Loucy (cell line): ENCODE results near the gene METRNL.
"Not testable (repeated sequence)": the region's sequence is repeated elsewhere in the genome, so short reads cannot be mapped to it uniquely, and the experiment has no call there.

Experiments
- H2AFZ ChIP-seq: fragments of 200-600 bp; sonication (generic); 2 replicates; pipeline ENCODE4 v1.6.0; 2016; ENCODE audit warnings: antibody characterized with exemption, mild to moderate bottlenecking, low read length, moderate library complexity
- H3F3A ChIP-seq: fragments of 200-600 bp; 2 replicates; pipeline ENCODE4 v1.6.0; 2016; ENCODE audit warnings: antibody characterized with exemption, low read depth, mild to moderate bottlenecking
- H3K27me3 ChIP-seq: fragments of 200-600 bp; sonication (generic); 2 replicates; pipeline ENCODE4 v1.6.1; 2014; ENCODE audit warnings: low read length, mild to moderate bottlenecking; ENCODE audit not compliant: insufficient read depth, poor library complexity, severe bottlenecking
- H3K36me3 ChIP-seq: fragments of 200-600 bp; sonication (generic); 2 replicates; pipeline ENCODE4 v1.6.1; 2016; ENCODE audit warnings: low read length; ENCODE audit not compliant: insufficient read depth
- H3K4me1 ChIP-seq: fragments of 200-600 bp; sonication (generic); 2 replicates; pipeline ENCODE4 v1.5.1; 2014; ENCODE audit warnings: low read length, mild to moderate bottlenecking; ENCODE audit not compliant: insufficient read depth, poor library complexity, severe bottlenecking
- H3K4me2 ChIP-seq: fragments of 200-600 bp; sonication (generic); 2 replicates; pipeline ENCODE4 v1.6.0; 2014; ENCODE audit warnings: antibody characterized with exemption, low read length, low read depth, mild to moderate bottlenecking; ENCODE audit not compliant: poor library complexity, severe bottlenecking
- H3K4me3 ChIP-seq: fragments of 200-600 bp; sonication (generic); 2 replicates; pipeline ENCODE4 v1.5.1; 2014; ENCODE audit warnings: low read length, mild to moderate bottlenecking, mixed read lengths; ENCODE audit not compliant: poor library complexity, severe bottlenecking
- H3K79me2 ChIP-seq: fragments of 200-600 bp; sonication (generic); 2 replicates; pipeline ENCODE4 v1.6.1; 2014; ENCODE audit warnings: low read length; ENCODE audit not compliant: insufficient read depth
- H3K9ac ChIP-seq: fragments of 200-600 bp; sonication (generic); 2 replicates; pipeline ENCODE4 v1.6.0; 2014; ENCODE audit warnings: mild to moderate bottlenecking, low read depth, low read length, moderate library complexity; ENCODE audit not compliant: poor library complexity, severe bottlenecking
- H3K9me2 ChIP-seq: fragments of 200-600 bp; sonication (generic); replicated peaks from 2 replicates; pipeline ENCODE4 v1.6.1; 2016; ENCODE audit warnings: low read depth, low read length, mixed read lengths
- H3K9me3 ChIP-seq: fragments of 200-600 bp; sonication (generic); 2 replicates; pipeline ENCODE4 v1.6.1; 2014; ENCODE audit warnings: mild to moderate bottlenecking, antibody characterized with exemption, low read length, low read depth; ENCODE audit not compliant: insufficient read depth
- H4K20me1 ChIP-seq: fragments of 200-600 bp; sonication (generic); 2 replicates; pipeline ENCODE4 v1.6.0; 2014; ENCODE audit warnings: antibody characterized with exemption, low read length, mild to moderate bottlenecking; ENCODE audit not compliant: insufficient read depth, poor library complexity, severe bottlenecking
- EZH2phosphoT487 ChIP-seq: fragments of 200-600 bp; IDR thresholded peaks from 2 replicates; pipeline ENCODE4 v1.6.1; 2018; ENCODE audit warnings: antibody characterized with exemption, mild to moderate bottlenecking, moderate library complexity, borderline replicate concordance
- TF ChIP-seq, protein P1 (sequence below): fragments of 200-600 bp; sonication (generic); conservative IDR thresholded peaks from 2 replicates; pipeline ENCODE4 v1.5.1; 2014; ENCODE audit warnings: mild to moderate bottlenecking, antibody characterized with exemption, low read length

The METRNL gene, protein sequence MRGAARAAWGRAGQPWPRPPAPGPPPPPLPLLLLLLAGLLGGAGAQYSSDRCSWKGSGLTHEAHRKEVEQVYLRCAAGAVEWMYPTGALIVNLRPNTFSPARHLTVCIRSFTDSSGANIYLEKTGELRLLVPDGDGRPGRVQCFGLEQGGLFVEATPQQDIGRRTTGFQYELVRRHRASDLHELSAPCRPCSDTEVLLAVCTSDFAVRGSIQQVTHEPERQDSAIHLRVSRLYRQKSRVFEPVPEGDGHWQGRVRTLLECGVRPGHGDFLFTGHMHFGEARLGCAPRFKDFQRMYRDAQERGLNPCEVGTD

DNA sequence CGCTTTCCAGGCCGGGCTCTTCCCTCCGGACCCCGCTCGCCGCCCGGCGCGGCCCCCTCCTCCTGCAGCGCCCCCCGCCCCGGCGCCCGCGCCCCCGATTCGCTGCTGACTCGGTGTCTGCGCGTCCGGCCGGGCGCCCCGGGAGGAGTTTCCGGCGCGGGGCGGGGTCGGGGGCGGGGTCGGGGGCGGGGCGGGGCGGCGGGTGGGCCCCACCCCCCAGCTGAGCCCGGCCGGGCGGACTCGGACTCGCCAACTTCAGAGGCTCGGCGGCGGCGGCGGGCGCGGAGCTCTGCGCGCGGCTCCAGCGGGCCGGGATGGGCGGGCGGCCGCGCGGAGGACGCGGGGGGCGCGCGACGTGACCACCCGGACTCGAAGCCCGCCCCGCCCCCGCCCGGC, at the start of gene METRNL:
Gene METRNL, plus strand, starts transcription at position 258 of the 396 bp plus-strand sequence. CDS start 207 bp downstream, outside the sequence.
- Histone ChIP-seq H3K79me2 (0 out of 2 replicates have a peak, but pooled peaks cover 1% of the 10 kb centered on the region), H4K20me1 (peaks cover 8% of the 10 kb centered on the region), H3K9me3 (no peaks in the 10 kb centered on the region), H3K4me3 (peak within 1 kb of the TSS; percentile 69), H3K9ac (no peak within 1 kb of the TSS), H2AFZ (no peak within 1 kb of the TSS; the same call in 1 of the 2 replicates), H3F3A (peaks cover 8% of the 10 kb centered on the region; the same call in 1 of the 2 replicates), H3K9me2 (no peaks in the 10 kb centered on the region), H3K27me3 (no peaks in the 10 kb centered on the region), H3K4me1 (peaks cover 28% of the 10 kb centered on the region), H3K4me2 (peak within 1 kb of the TSS; percentile 54), H3K36me3 (no peaks in the 10 kb centered on the region)
- TF ChIP-seq, protein P1, sequence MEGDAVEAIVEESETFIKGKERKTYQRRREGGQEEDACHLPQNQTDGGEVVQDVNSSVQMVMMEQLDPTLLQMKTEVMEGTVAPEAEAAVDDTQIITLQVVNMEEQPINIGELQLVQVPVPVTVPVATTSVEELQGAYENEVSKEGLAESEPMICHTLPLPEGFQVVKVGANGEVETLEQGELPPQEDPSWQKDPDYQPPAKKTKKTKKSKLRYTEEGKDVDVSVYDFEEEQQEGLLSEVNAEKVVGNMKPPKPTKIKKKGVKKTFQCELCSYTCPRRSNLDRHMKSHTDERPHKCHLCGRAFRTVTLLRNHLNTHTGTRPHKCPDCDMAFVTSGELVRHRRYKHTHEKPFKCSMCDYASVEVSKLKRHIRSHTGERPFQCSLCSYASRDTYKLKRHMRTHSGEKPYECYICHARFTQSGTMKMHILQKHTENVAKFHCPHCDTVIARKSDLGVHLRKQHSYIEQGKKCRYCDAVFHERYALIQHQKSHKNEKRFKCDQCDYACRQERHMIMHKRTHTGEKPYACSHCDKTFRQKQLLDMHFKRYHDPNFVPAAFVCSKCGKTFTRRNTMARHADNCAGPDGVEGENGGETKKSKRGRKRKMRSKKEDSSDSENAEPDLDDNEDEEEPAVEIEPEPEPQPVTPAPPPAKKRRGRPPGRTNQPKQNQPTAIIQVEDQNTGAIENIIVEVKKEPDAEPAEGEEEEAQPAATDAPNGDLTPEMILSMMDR: no peak
- TF ChIP-seq EZH2phosphoT487: no peak

DNA sequence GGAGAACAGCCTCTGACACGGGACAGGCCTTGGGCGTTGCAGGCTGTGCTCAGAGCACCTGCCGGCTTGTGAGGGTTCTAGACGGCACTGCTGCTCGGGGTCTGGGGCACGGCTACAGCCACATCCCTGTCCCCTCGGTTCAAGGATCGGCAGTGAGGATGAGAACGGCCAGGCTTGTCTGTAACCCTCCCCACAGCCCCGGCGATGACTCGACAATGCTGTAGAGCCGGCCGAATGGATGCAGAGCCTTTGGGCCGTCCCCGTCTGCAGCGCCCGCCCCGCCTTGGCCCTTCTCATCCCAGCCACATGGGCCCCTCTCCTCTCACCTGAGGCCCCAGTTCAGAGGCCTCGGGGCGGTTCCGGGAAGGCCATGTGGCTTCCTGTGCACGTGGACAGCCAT, 49.0 kb upstream of the METRNL start:
- H3F3A ChIP-seq: no peaks in the 10 kb centered on the region
- TF ChIP-seq EZH2phosphoT487: no peak
- TF ChIP-seq, protein P1: no peak
- peaks cover 11% of the 10 kb centered on the region for H3K4me1 ChIP-seq
- no peak overlapping the region for H2AFZ ChIP-seq
- H3K36me3 ChIP-seq: peaks cover 40% of the 10 kb centered on the region; the same call in 1 of the 2 replicates
- H3K4me3 ChIP-seq: no peak overlapping the region
- H3K27me3 ChIP-seq: no peaks in the 10 kb centered on the region
- H4K20me1 ChIP-seq: peaks cover 15% of the 10 kb centered on the region
- H3K9ac ChIP-seq: no peak overlapping the region
- no peak overlapping the region for H3K4me2 ChIP-seq
- H3K9me2 ChIP-seq: no peaks in the 10 kb centered on the region
- peaks cover 52% of the 10 kb centered on the region for H3K79me2 ChIP-seq
- H3K9me3 ChIP-seq: no peaks in the 10 kb centered on the region

DNA sequence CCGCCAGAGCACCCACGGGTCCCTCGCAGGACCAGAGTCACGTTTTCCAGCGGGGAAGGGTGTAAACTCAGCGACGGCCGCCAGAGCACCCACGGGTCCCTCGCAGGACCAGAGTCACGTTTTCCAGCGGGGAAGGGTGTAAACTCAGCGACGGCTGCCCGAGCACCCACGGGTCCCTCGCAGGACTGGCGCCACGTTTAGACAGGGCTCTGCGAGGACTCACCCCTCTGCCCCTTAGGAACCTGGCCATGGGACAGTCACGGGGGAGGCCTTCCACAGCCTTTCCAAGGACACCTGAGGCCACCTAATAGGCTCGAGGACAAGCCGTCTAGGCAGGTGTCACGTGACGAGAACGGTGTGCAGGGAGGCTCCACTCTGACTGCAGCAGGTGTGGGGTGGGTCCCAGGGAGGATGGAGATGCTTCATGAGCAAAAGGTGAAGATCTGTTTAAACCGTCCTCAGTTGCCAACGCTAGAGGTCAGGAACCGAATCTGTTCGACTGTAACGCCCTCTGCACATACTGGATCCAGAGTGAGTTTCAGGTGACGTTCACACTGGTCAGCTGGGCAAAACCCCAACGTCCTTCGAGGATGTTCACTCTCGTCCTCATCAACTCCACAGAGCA, 48.0 kb upstream of the METRNL start:
- TF ChIP-seq EZH2phosphoT487: no peak
- TF ChIP-seq, protein P1: no peak
- Histone ChIP-seq H3K79me2 (peaks cover 56% of the 10 kb centered on the region), H3K9me2 (no peaks in the 10 kb centered on the region), H3K4me1 (peaks cover 11% of the 10 kb centered on the region), H4K20me1 (peaks cover 20% of the 10 kb centered on the region), H3K36me3 (peaks cover 50% of the 10 kb centered on the region; the same call in 1 of the 2 replicates), H3K9me3 (no peaks in the 10 kb centered on the region), H3K27me3 (no peaks in the 10 kb centered on the region), H2AFZ (no peak overlapping the region), H3F3A (no peaks in the 10 kb centered on the region), H3K9ac (no peak overlapping the region), H3K4me2 (no peak overlapping the region), H3K4me3 (no peak overlapping the region)

- not testable (repeated sequence) for H3K4me1 ChIP-seq, H3K9me3 ChIP-seq, H2AFZ ChIP-seq, H3K27me3 ChIP-seq, H3K9ac ChIP-seq, H3K9me2 ChIP-seq, H3K4me2 ChIP-seq, H3K4me3 ChIP-seq, H3F3A ChIP-seq
- Histone ChIP-seq H3K36me3 (peaks cover 55% of the 10 kb centered on the region; the same call in 1 of the 2 replicates), H3K79me2 (peaks cover 58% of the 10 kb centered on the region), H4K20me1 (peaks cover 19% of the 10 kb centered on the region)
Measured at GRCh38 chr17:83031946-83032451, 47.4 kb upstream of the METRNL start.
